Subcutaneous adipose tissue (tissue), 4 donors: ENCODE results near the gene RCC1. TPM values are rescaled to one million over a fixed set of nuclear protein-coding genes. Genes with fewer than 3 reads are reported as not detected.

ENCODE experiments used
- CTCF ChIP-seq: fragments of 450-650 bp; IDR thresholded peaks from one replicate; pipeline ENCODE4 v1.5.1; 2016; ENCODE audit warnings: low read depth, mild to moderate bottlenecking, control low read depth, antibody characterized with exemption, moderate library complexity
- total RNA-seq, 4 donors: library from RNA; depleted of rRNA; stranded (reverse); fragments of >200 nt; gene quantifications; one replicate each; pipeline ENCODE4 v1.1.0, GENCODE V29; 2016

RCC1 gene
- total RNA-seq, 4 donors from 2014 or later: 13.9 to 32.3 (median 19.4) TPM

DNA sequence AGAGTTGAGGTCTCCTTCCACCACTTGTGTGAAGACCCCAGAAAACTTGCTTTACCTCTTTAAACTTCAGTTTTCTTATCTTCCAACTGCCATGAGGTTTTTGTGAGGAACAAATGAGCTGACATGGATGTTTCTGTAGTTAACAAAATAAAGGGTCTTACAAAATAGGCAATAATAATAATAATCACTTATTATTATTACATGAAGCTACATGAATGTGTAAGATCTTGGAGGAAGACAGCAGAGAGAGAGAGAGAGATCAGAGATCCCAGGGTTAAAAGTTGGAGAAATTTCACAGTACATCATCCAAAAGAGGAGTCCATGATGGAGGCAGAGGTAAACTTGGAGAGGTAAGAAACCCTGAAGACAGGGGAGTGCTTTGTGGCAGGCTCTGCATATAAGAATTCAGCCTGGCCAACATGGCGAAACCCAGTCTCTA lies 10.7 kb downstream of the RCC1 start:
- no peak for TF ChIP-seq CTCF

DNA sequence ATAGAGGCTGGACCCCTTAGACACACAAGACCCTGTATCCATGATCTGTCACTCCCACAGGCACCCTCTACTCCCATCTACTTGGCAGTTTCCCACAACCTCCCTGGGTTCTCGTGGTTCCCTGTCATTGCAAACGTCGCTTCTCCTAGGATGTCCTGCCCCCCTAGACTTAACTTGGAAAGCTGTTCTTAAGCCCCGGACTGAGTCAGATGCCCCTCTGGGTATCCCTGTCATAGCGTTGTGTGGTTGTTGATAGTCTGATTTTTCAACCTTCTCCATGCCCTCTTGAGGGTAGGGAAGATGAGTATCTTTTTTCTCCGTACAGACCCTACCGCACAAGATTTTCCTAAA lies 11.8 kb downstream of the RCC1 start:
- TF ChIP-seq CTCF: no peak

GRCh38 chr1:28518000-28518744 lies 12.3 kb downstream of the RCC1 start:
- no peak for TF ChIP-seq CTCF

DNA sequence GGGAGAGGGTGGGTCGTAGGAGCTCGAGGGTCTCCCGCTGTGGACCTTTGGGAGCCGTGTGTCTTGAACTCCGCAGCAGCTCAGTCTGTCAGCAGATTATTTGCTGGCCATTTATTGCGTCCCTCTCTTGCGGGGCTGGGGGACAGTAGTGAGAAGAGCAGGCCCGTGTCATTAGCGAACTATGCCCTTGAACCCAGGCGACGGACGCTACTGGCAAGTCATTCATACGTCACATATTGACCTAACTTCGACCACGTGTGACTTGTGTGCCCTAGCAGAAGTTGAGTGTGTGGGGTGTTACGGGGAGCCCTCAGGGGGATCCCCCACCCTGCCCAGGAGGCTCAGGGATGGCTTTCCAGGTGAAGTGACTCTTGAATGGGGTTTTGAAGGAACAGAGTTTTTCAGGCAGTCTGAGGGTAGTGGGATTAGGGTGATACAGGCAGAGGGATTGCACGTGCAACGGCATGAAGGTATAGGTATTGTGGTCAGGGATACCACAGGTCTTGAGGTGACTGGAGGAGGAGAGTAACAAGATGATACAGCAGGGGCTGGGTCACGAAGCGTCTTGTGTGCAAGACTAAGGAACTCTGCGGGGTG lies 13.0 kb downstream of the RCC1 start:
- TF ChIP-seq CTCF: no peak

- no peak for TF ChIP-seq CTCF
These were observed 14.3 kb downstream of the RCC1 start for GRCh38 chr1:28519946-28520725.

GRCh38 chr1:28521502-28522164 lies 15.8 kb downstream of the RCC1 start:
- TF ChIP-seq CTCF: no peak

GRCh38 chr1:28526886-28527285 lies 21.0 kb downstream of the RCC1 start:
- TF ChIP-seq CTCF: no peak
